Peyer's patch (tissue), 4 donors: ENCODE measurements around the gene RCN1. TPM values are rescaled to one million over a fixed set of nuclear protein-coding genes. Genes with fewer than 3 reads are reported as not detected.
"Not testable (repeated sequence)": the region's sequence is repeated elsewhere in the genome, so short reads cannot be mapped to it uniquely, and the experiment has no call there.

Source experiments
- DNase-seq, 3 donors: peaks; one replicate each; pipeline ENCODE4 v3.0.0-alpha.2; 2017 to 2019
- H3K27ac ChIP-seq, 4 donors: fragments of 200-600 bp; sonication (generic); one replicate each; pipeline ENCODE4 v1.5.1; 2016 to 2019
- H3K27me3 ChIP-seq, 2 donors: fragments of 200-600 bp; sonication (generic); one replicate each; pipeline ENCODE4 v1.5.1; 2019
- H3K36me3 ChIP-seq, 3 donors: fragments of 200-600 bp; sonication (generic); one replicate each; pipeline ENCODE4 v1.5.1; 2016 to 2019
- H3K4me1 ChIP-seq, 4 donors: fragments of 200-600 bp; sonication (generic); one replicate each; pipeline ENCODE4 v1.5.1; 2016 to 2019
- H3K4me3 ChIP-seq, 4 donors: fragments of 200-600 bp; sonication (generic); 1 replicate in 3 of 4; 2 replicates in 1 of 4; pipeline ENCODE4 v1.5.1; 2016 to 2019; ENCODE audit warnings: mild to moderate bottlenecking in 1 of 4
- H3K9me3 ChIP-seq, 4 donors: fragments of 200-600 bp; sonication (generic); one replicate each; pipeline ENCODE4 v1.5.1; 2016 to 2019; ENCODE audit warnings: mild to moderate bottlenecking in 1 of 4
- POLR2A ChIP-seq, 2 donors: fragments of 450-650 bp; IDR thresholded peaks; one replicate each; pipeline ENCODE4 v1.5.1; 2017; ENCODE audit warnings: antibody characterized with exemption in 2 of 2, mild to moderate bottlenecking in 2 of 2, moderate library complexity in 2 of 2
- total RNA-seq, 4 donors: library from RNA; depleted of rRNA; stranded (reverse); fragments of >200 nt; gene quantifications; one replicate each; pipeline ENCODE4 v1.1.0, GENCODE V29; 2016
- TF ChIP-seq, protein P1 (sequence below), 6 experiments: fragments of 450-650 bp in 4 of 6; fragments of 200-600 bp in 2 of 6; sonication (generic) in 1 of 6; IDR thresholded peaks; one replicate each; pipeline ENCODE4 v1.5.1; 2017 to 2019; ENCODE audit warnings: antibody characterized with exemption in 6 of 6, mild to moderate bottlenecking in 3 of 6, moderate library complexity in 1 of 6

Gene RCN1
- total RNA-seq, 4 donors from 2014 or later, result 14.5 to 20.7 (median 18.7) TPM

DNA sequence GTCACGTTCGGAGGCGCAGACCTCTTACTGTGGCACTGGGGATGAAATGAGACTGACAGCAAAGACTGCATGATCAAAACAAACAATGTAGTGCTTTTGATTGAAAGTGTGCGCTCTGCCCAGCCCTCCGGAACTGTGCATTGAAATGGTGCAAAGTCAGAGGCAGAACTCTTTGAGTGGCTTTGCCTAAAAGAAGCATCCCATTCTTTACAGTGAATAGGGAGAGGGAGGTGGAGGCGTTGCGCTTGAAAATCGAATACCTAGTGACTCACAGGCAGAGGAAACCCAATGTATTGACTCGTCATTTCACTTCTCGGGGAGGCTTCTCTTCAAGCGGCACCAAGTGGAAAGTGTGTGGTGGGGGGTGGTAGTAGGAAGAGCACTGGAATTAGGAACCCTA, 10.9 kb downstream of the RCN1 start:
- TF ChIP-seq, protein P1, sequence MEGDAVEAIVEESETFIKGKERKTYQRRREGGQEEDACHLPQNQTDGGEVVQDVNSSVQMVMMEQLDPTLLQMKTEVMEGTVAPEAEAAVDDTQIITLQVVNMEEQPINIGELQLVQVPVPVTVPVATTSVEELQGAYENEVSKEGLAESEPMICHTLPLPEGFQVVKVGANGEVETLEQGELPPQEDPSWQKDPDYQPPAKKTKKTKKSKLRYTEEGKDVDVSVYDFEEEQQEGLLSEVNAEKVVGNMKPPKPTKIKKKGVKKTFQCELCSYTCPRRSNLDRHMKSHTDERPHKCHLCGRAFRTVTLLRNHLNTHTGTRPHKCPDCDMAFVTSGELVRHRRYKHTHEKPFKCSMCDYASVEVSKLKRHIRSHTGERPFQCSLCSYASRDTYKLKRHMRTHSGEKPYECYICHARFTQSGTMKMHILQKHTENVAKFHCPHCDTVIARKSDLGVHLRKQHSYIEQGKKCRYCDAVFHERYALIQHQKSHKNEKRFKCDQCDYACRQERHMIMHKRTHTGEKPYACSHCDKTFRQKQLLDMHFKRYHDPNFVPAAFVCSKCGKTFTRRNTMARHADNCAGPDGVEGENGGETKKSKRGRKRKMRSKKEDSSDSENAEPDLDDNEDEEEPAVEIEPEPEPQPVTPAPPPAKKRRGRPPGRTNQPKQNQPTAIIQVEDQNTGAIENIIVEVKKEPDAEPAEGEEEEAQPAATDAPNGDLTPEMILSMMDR (IDR thresholded peaks at IDR 0.05), result no peak
- no peak for TF ChIP-seq POLR2A (IDR thresholded peaks at IDR 0.05)
- no peak overlapping the region for H3K27ac ChIP-seq
- H3K36me3 ChIP-seq, result peaks cover 0 to 73% (median 0%) of the 10 kb centered on the region in 3 donors
- no peaks in the 10 kb centered on the region for H3K4me1 ChIP-seq
- no peaks in the 10 kb centered on the region for H3K9me3 ChIP-seq
- H3K4me3 ChIP-seq, result no peak overlapping the region
- no peak for DNase-seq
- no peaks in the 10 kb centered on the region for H3K27me3 ChIP-seq

DNA sequence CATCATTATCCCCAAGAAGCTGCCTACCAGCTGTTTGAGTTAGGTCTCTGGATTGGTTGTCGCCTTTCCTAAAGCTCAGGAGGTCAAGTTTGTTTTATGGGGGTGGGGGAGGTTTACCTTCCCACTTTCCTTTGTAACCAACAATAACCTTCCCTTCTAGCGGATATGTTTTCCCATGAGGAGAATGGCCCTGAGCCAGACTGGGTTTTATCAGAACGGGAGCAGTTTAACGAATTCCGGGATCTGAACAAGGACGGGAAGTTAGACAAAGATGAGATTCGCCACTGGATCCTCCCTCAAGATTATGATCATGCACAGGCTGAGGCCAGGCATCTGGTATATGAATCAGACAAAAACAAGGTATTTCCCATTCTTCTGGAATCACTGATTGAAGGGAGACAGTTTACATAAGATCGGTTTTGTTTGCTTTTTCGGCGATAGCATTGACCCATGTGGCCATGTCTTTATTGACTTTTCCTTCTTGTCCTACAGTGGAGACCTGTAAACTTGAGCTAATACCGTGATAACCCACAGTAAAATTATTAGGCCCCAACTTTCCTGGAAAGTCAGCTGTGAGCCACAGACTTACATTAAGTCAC, 12.3 kb downstream of the RCN1 start:
- not testable (repeated sequence) for DNase-seq, H3K4me3 ChIP-seq, H3K27ac ChIP-seq, H3K4me1 ChIP-seq, H3K9me3 ChIP-seq, H3K27me3 ChIP-seq
- peaks cover 0 to 62% (median 0%) of the 10 kb centered on the region in 3 donors for H3K36me3 ChIP-seq

DNA sequence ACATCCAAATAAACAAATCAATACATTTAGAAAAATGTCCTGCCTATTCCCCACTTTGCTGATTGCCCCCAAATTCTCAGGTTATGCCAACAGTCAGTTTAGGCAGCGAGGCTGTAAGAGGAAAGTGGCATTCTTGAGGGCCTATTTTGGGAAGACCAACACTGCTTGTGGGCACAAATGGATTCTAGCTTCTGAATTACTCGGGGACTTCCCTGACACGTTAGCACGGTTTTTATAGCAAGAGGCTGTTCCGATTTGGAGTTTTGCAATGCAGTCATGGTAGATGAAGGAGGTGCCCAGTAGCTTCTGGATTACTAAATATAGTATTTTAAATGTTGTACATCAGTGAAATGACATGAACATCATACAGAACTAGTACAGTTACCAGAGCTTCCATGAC, 13.1 kb downstream of the RCN1 start:
- TF ChIP-seq, protein P1 (IDR thresholded peaks at IDR 0.05), result no peak
- no peak for TF ChIP-seq POLR2A (IDR thresholded peaks at IDR 0.05)
- DNase-seq, result no peak
- no peaks in the 10 kb centered on the region for H3K4me1 ChIP-seq
- no peaks in the 10 kb centered on the region for H3K9me3 ChIP-seq
- H3K27me3 ChIP-seq, result no peaks in the 10 kb centered on the region
- H3K4me3 ChIP-seq, result no peak overlapping the region
- H3K27ac ChIP-seq, result no peak overlapping the region
- peaks cover 0 to 56% (median 0%) of the 10 kb centered on the region in 3 donors for H3K36me3 ChIP-seq

DNA sequence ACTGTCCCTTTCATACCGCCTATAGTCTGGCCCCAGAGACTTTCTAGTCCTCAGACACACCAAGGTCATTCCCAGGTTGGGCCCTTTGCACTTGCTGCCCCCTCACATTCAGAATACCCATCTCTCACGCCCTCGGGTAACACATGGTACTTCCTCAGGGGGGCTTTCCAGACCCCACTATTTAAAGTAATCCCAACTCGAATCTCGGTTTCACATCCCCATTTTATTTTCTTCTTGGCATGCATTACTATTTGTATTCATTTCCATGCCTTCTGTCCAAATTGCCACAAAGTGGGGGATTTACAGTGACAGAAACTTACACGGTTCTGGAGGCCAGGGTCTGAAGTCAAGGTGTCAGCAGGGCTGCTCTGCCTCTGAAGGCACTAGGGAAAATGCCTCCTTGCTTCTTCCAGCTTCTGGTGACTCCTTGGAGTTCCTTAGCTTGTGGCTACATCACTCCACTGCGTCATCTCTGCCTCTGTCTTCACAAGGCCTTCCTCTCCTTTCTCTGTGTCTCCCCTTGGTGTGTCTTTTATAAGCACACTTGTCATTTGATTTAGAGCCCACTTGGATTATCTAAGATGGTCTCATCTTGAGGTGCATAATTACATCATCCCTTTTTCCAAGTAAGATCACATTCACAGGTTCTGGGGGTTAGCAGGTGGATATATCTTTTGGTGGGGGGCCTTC, 15.1 kb downstream of the RCN1 start:
- Histone ChIP-seq H3K4me3 (no peak overlapping the region), H3K36me3 (peaks cover 0 to 36% (median 0%) of the 10 kb centered on the region in 3 donors), H3K4me1 (no peaks in the 10 kb centered on the region), H3K27ac (no peak overlapping the region), H3K9me3 (no peaks in the 10 kb centered on the region), H3K27me3 (no peaks in the 10 kb centered on the region)
- DNase-seq, result no peak
- TF ChIP-seq, protein P1 (IDR thresholded peaks at IDR 0.05), result no peak
- no peak for TF ChIP-seq POLR2A (IDR thresholded peaks at IDR 0.05)

DNA sequence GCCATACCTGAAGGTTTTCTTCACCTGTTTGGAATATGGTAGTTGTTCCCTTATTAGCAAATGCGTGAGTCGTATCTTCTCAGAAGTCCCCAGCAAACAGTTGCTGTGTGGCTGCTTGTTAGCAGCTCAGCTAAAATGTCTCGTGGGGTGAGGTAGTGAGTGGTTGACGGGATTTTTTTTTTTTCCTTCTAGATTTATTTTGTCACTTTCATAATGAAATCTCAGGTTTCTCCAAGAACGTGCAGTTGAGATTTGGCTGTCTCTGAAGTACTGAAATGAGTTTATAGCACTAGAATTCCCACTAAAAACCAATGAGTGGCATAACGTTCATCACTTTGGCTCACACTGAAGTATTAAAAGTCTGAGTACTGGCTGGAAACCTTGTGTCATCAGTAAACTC, 16.8 kb downstream of the RCN1 start:
- no peaks in the 10 kb centered on the region for H3K4me1 ChIP-seq
- H3K27ac ChIP-seq, result no peak overlapping the region
- peaks cover 0 to 19% (median 0%) of the 10 kb centered on the region in 3 donors for H3K36me3 ChIP-seq
- no peaks in the 10 kb centered on the region for H3K27me3 ChIP-seq
- no peak for TF ChIP-seq POLR2A (IDR thresholded peaks at IDR 0.05)
- TF ChIP-seq, protein P1 (IDR thresholded peaks at IDR 0.05), result no peak
- H3K9me3 ChIP-seq, result no peaks in the 10 kb centered on the region
- DNase-seq, result no peak
- H3K4me3 ChIP-seq, result no peak overlapping the region

DNA sequence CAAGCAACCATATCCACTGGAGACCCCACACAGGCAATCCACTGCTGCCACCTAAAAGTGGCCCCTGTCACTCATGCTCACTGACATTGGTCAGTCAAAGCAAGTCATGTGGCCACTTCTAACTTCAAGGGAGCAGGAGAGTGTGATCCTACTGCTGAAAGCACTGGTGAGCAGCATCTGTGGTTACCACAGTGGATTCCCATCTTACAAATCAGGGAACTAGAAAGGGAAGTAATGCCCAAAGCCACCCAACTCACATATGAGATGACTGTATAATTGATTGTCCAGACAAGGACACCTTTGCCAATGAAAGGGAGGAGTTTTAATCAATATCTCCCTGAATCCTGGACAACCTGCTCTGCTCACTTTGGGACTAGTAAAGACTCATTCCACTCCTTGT, 17.7 kb downstream of the RCN1 start:
- DNase-seq, result no peak
- H3K4me3 ChIP-seq, result no peak overlapping the region
- no peak overlapping the region for H3K27ac ChIP-seq
- no peaks in the 10 kb centered on the region for H3K9me3 ChIP-seq
- H3K4me1 ChIP-seq, result no peaks in the 10 kb centered on the region
- H3K36me3 ChIP-seq, result peaks cover 0 to 15% (median 0%) of the 10 kb centered on the region in 3 donors
- TF ChIP-seq POLR2A (IDR thresholded peaks at IDR 0.05), result no peak
- TF ChIP-seq, protein P1 (IDR thresholded peaks at IDR 0.05), result no peak
- H3K27me3 ChIP-seq, result no peaks in the 10 kb centered on the region
